Measurements from ENCODE around the gene FAM181A.

- TF ChIP-seq CTCF (IDR thresholded peaks at IDR 0.05; ENCODE audit: insufficient read depth, low read length, poor library complexity, severe bottlenecking) (no peak), EZH2phosphoT487 (conservative IDR thresholded peaks at IDR 0.05; ENCODE audit: low read length) (no peak)
These were observed 2.4 kb upstream of the FAM181A start for GRCh38 chr14:93924592-93925355.
